ENCODE measurements around the gene CRABP2. TPM values are rescaled to one million over a fixed set of nuclear protein-coding genes. Genes with fewer than 3 reads are reported as not detected.

Gene CRABP2
- total RNA-seq, 1 experiment from 2014 or later: 1,115 TPM

DNA sequence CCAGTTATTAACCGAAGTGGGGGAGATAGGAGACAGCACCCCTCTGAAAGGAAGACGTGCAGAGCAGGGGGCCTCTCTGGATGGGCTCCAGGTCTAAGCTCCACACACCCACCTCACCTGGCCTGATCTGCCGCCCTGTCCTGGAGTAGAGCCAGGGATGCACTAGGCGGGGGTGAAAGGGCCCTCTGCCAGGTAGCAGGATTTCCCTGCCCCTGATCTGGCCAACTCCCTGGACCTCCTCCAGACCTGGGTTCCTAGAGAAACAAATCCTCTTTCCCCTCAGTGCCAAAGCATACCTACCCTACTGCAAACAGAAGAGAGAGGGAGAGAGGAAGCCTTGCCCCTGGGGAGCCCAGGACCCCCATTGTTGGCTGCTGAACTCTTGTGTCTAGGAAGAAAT is 2.0 kb downstream of the CRABP2 start:
- peak overlapping the region; percentile 93 for H3K27ac ChIP-seq (ENCODE audit: low read length)
- TF ChIP-seq POLR2AphosphoS5 (IDR thresholded peaks at IDR 0.05; ENCODE audit: low read depth, low read length) (no peak), REST (IDR thresholded peaks at IDR 0.05; ENCODE audit: insufficient read depth in 1 of 2, low read depth in 2 of 2, low read length in 1 of 2) (no peak), TCF7L2 (IDR thresholded peaks at IDR 0.05; ENCODE audit: low read depth, low read length) (no peak), SIN3A (IDR thresholded peaks at IDR 0.05; ENCODE audit: borderline replicate concordance, insufficient read depth, low read depth, low read length) (no peak)
- TF ChIP-seq, protein P1, sequence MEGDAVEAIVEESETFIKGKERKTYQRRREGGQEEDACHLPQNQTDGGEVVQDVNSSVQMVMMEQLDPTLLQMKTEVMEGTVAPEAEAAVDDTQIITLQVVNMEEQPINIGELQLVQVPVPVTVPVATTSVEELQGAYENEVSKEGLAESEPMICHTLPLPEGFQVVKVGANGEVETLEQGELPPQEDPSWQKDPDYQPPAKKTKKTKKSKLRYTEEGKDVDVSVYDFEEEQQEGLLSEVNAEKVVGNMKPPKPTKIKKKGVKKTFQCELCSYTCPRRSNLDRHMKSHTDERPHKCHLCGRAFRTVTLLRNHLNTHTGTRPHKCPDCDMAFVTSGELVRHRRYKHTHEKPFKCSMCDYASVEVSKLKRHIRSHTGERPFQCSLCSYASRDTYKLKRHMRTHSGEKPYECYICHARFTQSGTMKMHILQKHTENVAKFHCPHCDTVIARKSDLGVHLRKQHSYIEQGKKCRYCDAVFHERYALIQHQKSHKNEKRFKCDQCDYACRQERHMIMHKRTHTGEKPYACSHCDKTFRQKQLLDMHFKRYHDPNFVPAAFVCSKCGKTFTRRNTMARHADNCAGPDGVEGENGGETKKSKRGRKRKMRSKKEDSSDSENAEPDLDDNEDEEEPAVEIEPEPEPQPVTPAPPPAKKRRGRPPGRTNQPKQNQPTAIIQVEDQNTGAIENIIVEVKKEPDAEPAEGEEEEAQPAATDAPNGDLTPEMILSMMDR (IDR thresholded peaks at IDR 0.05): no peak
- intact Hi-C loops (cut with micrococcal nuclease; ENCODE audit: unreplicated experiment) (no loop called here), in situ Hi-C loops (cut with HindIII; ENCODE audit: low pct_unique_long_range_greater_than_20kb, low sequenced_read_pairs) (no loop called here)
- peaks cover 67% of the 10 kb centered on the region for H3K4me1 ChIP-seq (ENCODE audit: control insufficient read depth, insufficient read depth, low read length)
- no peaks in the 10 kb centered on the region for H3K9me3 ChIP-seq (ENCODE audit: control insufficient read depth, insufficient read depth, low read depth, low read length)
- ATAC-seq: no peak
- peak overlapping the region; percentile 82 to 84 for H3K4me3 ChIP-seq (ENCODE audit: low read depth in 2 of 2, low read length in 2 of 2)
- no TSS peak for BruUV-seq (replicated peaks)
- CTCF ChIA-PET: interaction anchor here (0.6 to 4.6 kb wide), 5 partner anchors 9 to 39 kb away, joined by 3 to 42 read pairs (median 5); no protein-coding TSS in a partner anchor
- no peaks in the 10 kb centered on the region; the same call in 1 of the 2 replicates for H3K36me3 ChIP-seq (ENCODE audit: control insufficient read depth, insufficient read depth, low read length)
- no peaks in the 10 kb centered on the region for H3K27me3 ChIP-seq (ENCODE audit: control insufficient read depth, insufficient read depth, low read length)
- DNase-seq (ENCODE audit: low read depth, low spot score): no peak
- POLR2A ChIA-PET: interaction anchor here (0.6 kb wide), 2 partner anchors 35 to 197 kb away, joined by 5 to 7 read pairs; no protein-coding TSS in a partner anchor

- in situ Hi-C loops (cut with HindIII; ENCODE audit: low pct_unique_long_range_greater_than_20kb, low sequenced_read_pairs) (no loop called here), intact Hi-C loops (cut with micrococcal nuclease; ENCODE audit: unreplicated experiment) (no loop called here)
- Histone ChIP-seq H3K27me3 (ENCODE audit: control insufficient read depth, insufficient read depth, low read length) (no peaks in the 10 kb centered on the region), H3K36me3 (ENCODE audit: control insufficient read depth, insufficient read depth, low read length) (no peaks in the 10 kb centered on the region; the same call in 1 of the 2 replicates), H3K4me1 (ENCODE audit: control insufficient read depth, insufficient read depth, low read length) (peaks cover 70% of the 10 kb centered on the region), H3K27ac (ENCODE audit: low read length) (peak overlapping the region; percentile 62), H3K9me3 (ENCODE audit: control insufficient read depth, insufficient read depth, low read depth, low read length) (no peaks in the 10 kb centered on the region), H3K4me3 (ENCODE audit: low read depth in 2 of 2, low read length in 2 of 2) (peak overlapping the region; percentile 34 to 82)
- no peak for DNase-seq (ENCODE audit: low read depth, low spot score)
- CTCF ChIA-PET: interaction anchor here (0.5 to 4.6 kb wide), 2 partner anchors 11 to 92 kb away, joined by 4 to 42 read pairs; no protein-coding TSS in a partner anchor
- no peak for TF ChIP-seq TCF7L2 (IDR thresholded peaks at IDR 0.05; ENCODE audit: low read depth, low read length)
- no peak for TF ChIP-seq POLR2AphosphoS5 (IDR thresholded peaks at IDR 0.05; ENCODE audit: low read depth, low read length)
- TF ChIP-seq, protein P1 (IDR thresholded peaks at IDR 0.05): no peak
- TF ChIP-seq REST (IDR thresholded peaks at IDR 0.05; ENCODE audit: insufficient read depth in 1 of 2, low read depth in 2 of 2, low read length in 1 of 2): no peak
- TF ChIP-seq SIN3A (IDR thresholded peaks at IDR 0.05; ENCODE audit: borderline replicate concordance, insufficient read depth, low read depth, low read length): no peak
- no peak for ATAC-seq
- no TSS peak for BruUV-seq (replicated peaks)
- POLR2A ChIA-PET: interaction anchor here (0.5 kb wide), 1 partner anchor 18 kb away, joined by 13 read pairs; no protein-coding TSS in a partner anchor
Measured at GRCh38 chr1:156700736-156701531, 4.4 kb downstream of the CRABP2 start.

Data from Panc1 (cell line).